ENCODE results near the gene SCAMP1.
"Not testable (repeated sequence)": the region's sequence is repeated elsewhere in the genome, so short reads cannot be mapped to it uniquely, and the experiment has no call there.

The SCAMP1 gene

GRCh38 chr5:78449103-78449502 is 88.7 kb downstream of the SCAMP1 start:
- no peaks in the 10 kb centered on the region for H3K9me3 ChIP-seq (ENCODE audit: control insufficient read depth, low read length)
- H3K36me3 ChIP-seq (ENCODE audit: control insufficient read depth, insufficient read depth, low read length): no peaks in the 10 kb centered on the region
- H3K9ac ChIP-seq (ENCODE audit: low read length): no peak overlapping the region
- H3K4me1 ChIP-seq (ENCODE audit: control insufficient read depth, insufficient read depth, low read length): no peaks in the 10 kb centered on the region
- no peaks in the 10 kb centered on the region for H3K27me3 ChIP-seq (ENCODE audit: control insufficient read depth, insufficient read depth, low read length)
- no peak overlapping the region for H3K4me3 ChIP-seq (ENCODE audit: low read length)

GRCh38 chr5:78457507-78457906 is 97.1 kb downstream of the SCAMP1 start:
- H3K4me1 ChIP-seq (ENCODE audit: control insufficient read depth, insufficient read depth, low read length); H3K27me3 ChIP-seq (ENCODE audit: control insufficient read depth, insufficient read depth, low read length); H3K9ac ChIP-seq (ENCODE audit: low read length); H3K36me3 ChIP-seq (ENCODE audit: control insufficient read depth, insufficient read depth, low read length); H3K4me3 ChIP-seq (ENCODE audit: low read length); H3K9me3 ChIP-seq (ENCODE audit: control insufficient read depth, low read length): not testable (repeated sequence)

- no peak overlapping the region for H3K4me3 ChIP-seq (ENCODE audit: low read length)
- no peaks in the 10 kb centered on the region for H3K9me3 ChIP-seq (ENCODE audit: control insufficient read depth, low read length)
- H3K4me1 ChIP-seq (ENCODE audit: control insufficient read depth, insufficient read depth, low read length): no peaks in the 10 kb centered on the region
- no peaks in the 10 kb centered on the region for H3K36me3 ChIP-seq (ENCODE audit: control insufficient read depth, insufficient read depth, low read length)
- H3K27me3 ChIP-seq (ENCODE audit: control insufficient read depth, insufficient read depth, low read length): no peaks in the 10 kb centered on the region
- no peak overlapping the region for H3K9ac ChIP-seq (ENCODE audit: low read length)
These were observed 98.4 kb downstream of the SCAMP1 start for GRCh38 chr5:78458843-78459242.

DNA sequence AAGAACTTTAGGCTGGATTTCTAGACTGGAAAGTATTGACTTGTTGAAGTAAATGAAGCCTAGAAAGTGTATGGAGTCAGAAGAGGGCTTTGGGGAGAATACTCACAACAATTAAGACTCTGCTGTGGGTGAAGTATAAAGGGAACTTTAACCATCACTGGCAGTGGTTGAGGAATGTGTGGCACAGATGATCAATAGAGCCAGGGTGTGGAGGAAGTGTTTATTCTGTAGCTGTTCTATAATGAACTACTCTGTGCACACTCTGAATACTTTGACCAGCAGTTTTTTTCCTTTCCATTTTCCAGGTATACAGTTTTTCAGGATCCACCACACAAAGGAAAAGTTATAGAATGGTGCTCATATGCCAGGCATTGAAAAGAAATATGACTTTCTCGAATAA is 106.7 kb downstream of the SCAMP1 start:
- no peaks in the 10 kb centered on the region for H3K36me3 ChIP-seq (ENCODE audit: control insufficient read depth, insufficient read depth, low read length)
- H3K4me3 ChIP-seq (ENCODE audit: low read length): no peak overlapping the region
- H3K4me1 ChIP-seq (ENCODE audit: control insufficient read depth, insufficient read depth, low read length): no peaks in the 10 kb centered on the region
- H3K27me3 ChIP-seq (ENCODE audit: control insufficient read depth, insufficient read depth, low read length): no peaks in the 10 kb centered on the region
- no peak overlapping the region for H3K9ac ChIP-seq (ENCODE audit: low read length)
- H3K9me3 ChIP-seq (ENCODE audit: control insufficient read depth, low read length): no peaks in the 10 kb centered on the region

DNA sequence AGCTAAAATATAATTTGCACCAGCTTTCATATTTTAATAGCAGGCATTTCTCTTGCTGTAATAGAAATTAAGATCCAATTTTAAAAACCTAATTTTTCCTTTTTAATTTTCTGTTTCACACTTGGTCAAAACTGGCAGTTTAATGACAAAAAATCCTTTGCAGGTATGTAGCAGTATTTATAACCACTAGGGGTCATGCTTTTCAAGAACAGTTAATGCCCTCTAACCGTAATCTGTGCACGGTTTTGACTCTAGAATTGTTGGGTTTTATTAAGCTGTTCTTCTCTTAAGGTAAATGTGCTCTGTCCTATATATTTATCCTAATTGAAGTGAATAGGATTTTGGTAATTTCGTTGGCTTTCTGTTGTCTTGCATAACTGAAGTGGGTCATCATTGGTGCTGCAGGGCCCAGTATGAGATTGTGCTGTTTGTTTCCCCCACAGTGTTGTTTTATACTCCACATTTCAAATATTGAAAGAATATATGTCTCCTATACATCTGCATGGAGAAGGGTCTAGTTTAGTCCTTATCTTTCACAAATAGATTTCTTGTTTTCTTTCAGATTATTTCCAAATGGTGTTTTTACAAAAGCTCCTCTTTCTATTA is 107.4 kb downstream of the SCAMP1 start:
- H3K4me3 ChIP-seq (ENCODE audit: low read length): no peak overlapping the region
- H3K27me3 ChIP-seq (ENCODE audit: control insufficient read depth, insufficient read depth, low read length): no peaks in the 10 kb centered on the region
- H3K9ac ChIP-seq (ENCODE audit: low read length): no peak overlapping the region
- H3K36me3 ChIP-seq (ENCODE audit: control insufficient read depth, insufficient read depth, low read length): no peaks in the 10 kb centered on the region
- H3K9me3 ChIP-seq (ENCODE audit: control insufficient read depth, low read length): no peaks in the 10 kb centered on the region
- no peaks in the 10 kb centered on the region for H3K4me1 ChIP-seq (ENCODE audit: control insufficient read depth, insufficient read depth, low read length)

GRCh38 chr5:78471896-78472295 is 111.5 kb downstream of the SCAMP1 start:
- Histone ChIP-seq H3K9ac (ENCODE audit: low read length) (no peak overlapping the region), H3K9me3 (ENCODE audit: control insufficient read depth, low read length) (no peaks in the 10 kb centered on the region), H3K4me3 (ENCODE audit: low read length) (no peak overlapping the region), H3K36me3 (ENCODE audit: control insufficient read depth, insufficient read depth, low read length) (no peaks in the 10 kb centered on the region), H3K27me3 (ENCODE audit: control insufficient read depth, insufficient read depth, low read length) (no peaks in the 10 kb centered on the region), H3K4me1 (ENCODE audit: control insufficient read depth, insufficient read depth, low read length) (no peaks in the 10 kb centered on the region)

GRCh38 chr5:78472469-78473106 is 112.2 kb downstream of the SCAMP1 start:
- Histone ChIP-seq H3K27me3 (ENCODE audit: control insufficient read depth, insufficient read depth, low read length) (no peaks in the 10 kb centered on the region), H3K9ac (ENCODE audit: low read length) (no peak overlapping the region), H3K9me3 (ENCODE audit: control insufficient read depth, low read length) (no peaks in the 10 kb centered on the region), H3K36me3 (ENCODE audit: control insufficient read depth, insufficient read depth, low read length) (no peaks in the 10 kb centered on the region), H3K4me1 (ENCODE audit: control insufficient read depth, insufficient read depth, low read length) (no peaks in the 10 kb centered on the region), H3K4me3 (ENCODE audit: low read length) (no peak overlapping the region)

DNA sequence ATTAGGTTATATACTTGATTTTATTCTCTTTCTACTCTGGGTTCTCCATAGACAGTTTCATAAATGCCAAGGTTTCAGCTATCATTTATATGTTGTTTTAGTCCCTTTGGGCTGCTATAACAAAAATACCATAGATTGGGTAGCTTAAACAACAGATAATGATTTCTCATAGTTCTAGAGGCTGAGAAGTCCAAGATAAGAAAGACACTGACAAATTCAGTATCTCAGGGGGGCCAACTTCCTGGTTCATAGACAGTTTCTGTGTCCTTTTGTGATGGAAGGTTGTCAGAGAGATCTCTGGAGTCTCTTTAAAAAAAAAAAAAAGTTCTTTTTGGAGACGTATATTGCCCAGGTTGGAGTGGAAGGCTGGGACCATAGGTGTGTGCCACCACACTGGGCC is 113.3 kb downstream of the SCAMP1 start:
- Histone ChIP-seq H3K36me3 (ENCODE audit: control insufficient read depth, insufficient read depth, low read length) (no peaks in the 10 kb centered on the region), H3K4me3 (ENCODE audit: low read length) (no peak overlapping the region), H3K9me3 (ENCODE audit: control insufficient read depth, low read length) (no peaks in the 10 kb centered on the region), H3K4me1 (ENCODE audit: control insufficient read depth, insufficient read depth, low read length) (no peaks in the 10 kb centered on the region), H3K27me3 (ENCODE audit: control insufficient read depth, insufficient read depth, low read length) (no peaks in the 10 kb centered on the region), H3K9ac (ENCODE audit: low read length) (no peak overlapping the region)

- Histone ChIP-seq H3K9ac (ENCODE audit: low read length) (no peak overlapping the region), H3K27me3 (ENCODE audit: control insufficient read depth, insufficient read depth, low read length) (no peaks in the 10 kb centered on the region), H3K9me3 (ENCODE audit: control insufficient read depth, low read length) (no peaks in the 10 kb centered on the region), H3K4me3 (ENCODE audit: low read length) (no peak overlapping the region), H3K4me1 (ENCODE audit: control insufficient read depth, insufficient read depth, low read length) (no peaks in the 10 kb centered on the region), H3K36me3 (ENCODE audit: control insufficient read depth, insufficient read depth, low read length) (no peaks in the 10 kb centered on the region)
These were observed 115.0 kb downstream of the SCAMP1 start for GRCh38 chr5:78475370-78475769.

DNA sequence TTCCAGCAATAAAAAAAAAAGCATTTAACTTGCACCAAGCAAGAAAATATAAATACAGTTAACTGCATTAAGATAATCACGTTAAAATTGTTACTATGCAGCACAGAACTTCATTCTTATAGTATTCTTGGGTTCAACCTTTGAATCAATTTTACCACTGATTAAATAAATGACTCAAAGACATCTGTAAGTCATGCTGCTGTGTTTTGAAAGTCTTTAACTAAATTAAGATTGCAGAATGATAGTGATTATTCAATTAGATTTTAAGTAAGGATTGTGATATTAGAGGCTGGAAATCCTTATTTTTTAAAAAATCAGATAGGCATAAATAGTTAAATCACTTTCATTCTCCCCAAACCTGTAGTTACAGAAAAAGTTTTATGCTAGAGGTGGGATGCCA is 116.4 kb downstream of the SCAMP1 start:
- Histone ChIP-seq H3K4me3 (ENCODE audit: low read length) (no peak overlapping the region), H3K9me3 (ENCODE audit: control insufficient read depth, low read length) (no peaks in the 10 kb centered on the region), H3K9ac (ENCODE audit: low read length) (no peak overlapping the region), H3K27me3 (ENCODE audit: control insufficient read depth, insufficient read depth, low read length) (no peaks in the 10 kb centered on the region), H3K4me1 (ENCODE audit: control insufficient read depth, insufficient read depth, low read length) (no peaks in the 10 kb centered on the region), H3K36me3 (ENCODE audit: control insufficient read depth, insufficient read depth, low read length) (no peaks in the 10 kb centered on the region)

DNA sequence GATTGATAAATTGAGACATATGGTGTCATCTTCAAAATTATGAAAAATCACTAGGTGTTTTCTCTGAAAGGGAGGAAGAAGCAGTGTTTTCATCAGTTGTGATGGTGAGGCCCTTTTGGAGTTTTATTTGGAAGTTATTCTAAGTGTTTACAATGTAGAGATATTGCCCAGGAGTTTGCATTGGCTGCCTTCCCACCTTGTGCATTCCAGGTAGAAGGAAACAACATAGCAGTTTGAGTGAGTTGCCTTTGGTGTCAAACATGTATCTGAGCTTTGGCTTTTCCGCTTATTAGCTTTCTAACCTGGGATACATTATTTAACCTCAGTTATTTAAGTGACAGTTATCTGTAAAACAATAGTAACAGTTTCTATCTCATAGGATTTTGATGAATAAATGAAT is 122.5 kb downstream of the SCAMP1 start:
- no peak overlapping the region for H3K9ac ChIP-seq (ENCODE audit: low read length)
- no peaks in the 10 kb centered on the region for H3K27me3 ChIP-seq (ENCODE audit: control insufficient read depth, insufficient read depth, low read length)
- peaks cover 5% of the 10 kb centered on the region for H3K36me3 ChIP-seq (ENCODE audit: control insufficient read depth, insufficient read depth, low read length)
- H3K9me3 ChIP-seq (ENCODE audit: control insufficient read depth, low read length): no peaks in the 10 kb centered on the region
- peaks cover 13% of the 10 kb centered on the region for H3K4me1 ChIP-seq (ENCODE audit: control insufficient read depth, insufficient read depth, low read length)
- H3K4me3 ChIP-seq (ENCODE audit: low read length): no peak overlapping the region

DNA sequence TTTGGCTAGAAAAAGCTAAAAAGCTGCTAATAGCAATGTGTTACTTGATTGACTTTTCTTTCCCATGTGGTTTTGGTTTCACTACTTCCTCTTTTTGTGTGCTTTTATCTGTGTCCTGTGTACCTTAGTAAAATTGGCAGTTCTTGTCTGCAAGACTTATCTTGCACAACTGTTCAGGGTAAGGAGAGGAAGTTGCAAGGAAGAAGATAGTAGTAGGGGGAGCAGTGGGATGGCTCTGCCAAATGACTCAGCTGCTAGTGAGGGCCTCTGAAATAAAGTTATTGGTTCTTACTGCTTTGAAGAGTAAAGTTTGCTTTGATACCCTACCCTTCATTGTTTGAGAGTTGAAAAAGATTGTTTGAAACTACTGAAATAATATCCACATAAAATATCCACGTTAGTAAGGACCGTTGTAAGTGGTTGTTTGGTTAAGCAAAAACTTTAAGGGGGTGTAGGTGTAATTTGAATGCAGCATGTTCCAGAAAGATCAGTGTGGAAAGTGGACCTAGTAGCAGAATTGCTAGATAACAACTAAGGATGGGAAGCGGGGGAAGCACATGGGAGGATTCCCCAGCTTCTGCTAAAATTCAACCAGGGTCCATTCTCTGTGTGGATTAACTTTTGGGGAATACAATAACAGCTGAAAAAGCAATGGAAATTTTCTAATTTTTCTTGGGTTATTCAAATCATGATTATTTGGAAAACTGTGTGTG is 123.5 kb downstream of the SCAMP1 start:
- H3K36me3 ChIP-seq (ENCODE audit: control insufficient read depth, insufficient read depth, low read length): peaks cover 5% of the 10 kb centered on the region
- H3K4me1 ChIP-seq (ENCODE audit: control insufficient read depth, insufficient read depth, low read length): peaks cover 13% of the 10 kb centered on the region
- H3K4me3 ChIP-seq (ENCODE audit: low read length): no peak overlapping the region
- no peak overlapping the region for H3K9ac ChIP-seq (ENCODE audit: low read length)
- H3K27me3 ChIP-seq (ENCODE audit: control insufficient read depth, insufficient read depth, low read length): no peaks in the 10 kb centered on the region
- no peaks in the 10 kb centered on the region for H3K9me3 ChIP-seq (ENCODE audit: control insufficient read depth, low read length)
